GM21381 (cell line): ENCODE data around the gene PLEKHG1.

Source experiments
- ATAC-seq: cut with Tn5 transposase; IDR thresholded peaks from one replicate; pipeline ENCODE4 v1.9.1; 2021; ENCODE audit warnings: mild to moderate bottlenecking, moderate library complexity; ENCODE audit not compliant: unreplicated experiment

Gene PLEKHG1

DNA sequence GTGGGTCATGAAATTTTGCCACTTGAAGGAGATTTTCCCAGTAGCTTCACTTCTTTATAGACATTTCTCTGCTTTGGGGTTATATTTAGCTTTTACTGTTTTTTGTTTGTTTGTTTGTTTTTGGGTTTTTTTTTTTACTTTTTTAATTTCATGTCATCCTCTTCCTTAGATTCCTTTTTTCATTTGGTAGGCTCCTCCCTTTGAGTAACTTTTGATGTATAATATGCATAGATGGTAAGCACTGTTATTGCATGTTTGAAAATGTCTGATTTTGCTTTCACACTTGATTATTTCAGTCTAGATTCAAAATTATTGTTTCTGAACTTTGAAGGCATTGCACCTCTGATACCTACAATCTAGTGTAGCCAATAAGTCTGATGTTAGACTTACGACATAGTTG is 37.6 kb downstream of the PLEKHG1 start:
- no peak for ATAC-seq

DNA sequence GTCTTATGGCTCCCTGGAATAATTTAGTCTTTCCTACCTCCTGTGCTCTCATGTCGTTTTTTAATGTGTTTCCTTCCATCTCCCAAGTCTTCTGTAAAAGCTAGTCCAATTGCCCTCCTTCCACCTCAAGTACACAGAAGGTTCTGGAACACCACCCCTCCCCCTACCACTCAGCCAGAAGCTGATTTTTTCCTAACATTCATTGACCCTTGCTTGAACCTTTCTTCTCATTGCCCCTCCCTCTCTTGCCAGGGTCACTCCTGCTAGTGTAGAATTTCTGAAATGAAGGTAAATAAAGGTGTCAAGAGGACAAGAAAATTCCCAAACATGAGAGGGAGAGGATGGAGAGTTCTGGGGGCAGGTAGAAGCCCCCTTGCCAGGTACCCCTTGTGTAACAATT is 38.6 kb downstream of the PLEKHG1 start:
- no peak for ATAC-seq

DNA sequence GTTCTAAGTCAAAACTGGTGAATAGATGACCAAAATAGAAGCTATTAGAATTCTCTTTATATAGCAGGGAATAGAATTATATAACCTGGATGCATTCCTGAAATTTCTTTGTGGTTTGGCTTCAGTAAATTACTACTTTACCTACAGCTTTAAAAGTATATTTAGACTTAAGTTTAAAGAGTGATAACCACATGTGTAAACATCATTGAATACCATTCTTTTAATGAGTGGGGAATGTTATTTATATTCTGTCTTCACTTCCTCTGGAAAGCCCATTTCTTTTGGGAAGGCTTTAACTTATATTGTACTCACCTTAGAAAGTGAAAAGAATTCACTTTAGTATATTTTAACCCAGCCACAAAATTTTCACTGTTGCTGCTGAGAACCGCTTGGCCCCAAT is 39.1 kb downstream of the PLEKHG1 start:
- no peak for ATAC-seq

DNA sequence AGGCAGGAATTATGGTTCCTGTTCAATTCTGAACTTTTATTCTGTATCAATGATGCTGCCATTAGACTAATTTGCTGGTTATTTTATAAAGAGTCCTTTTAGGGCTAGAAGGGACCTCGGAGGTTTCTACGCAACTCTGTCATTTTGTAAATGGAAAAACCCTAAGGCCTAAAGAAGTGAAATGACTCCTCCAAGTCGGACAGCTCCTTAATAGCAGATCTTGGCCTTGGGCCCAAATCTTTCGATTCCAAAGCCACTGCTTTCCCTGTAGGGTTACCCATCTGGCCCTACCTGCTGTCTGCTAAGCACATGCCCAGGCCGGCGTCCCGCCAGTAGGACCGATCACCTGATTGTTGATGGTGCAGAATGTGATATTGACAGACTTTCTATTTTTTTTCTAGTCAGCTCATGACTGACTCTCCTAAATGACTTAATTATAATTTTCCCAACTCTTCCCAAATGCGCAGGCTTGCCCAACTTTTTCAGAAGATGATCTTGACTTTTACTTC is 40.2 kb downstream of the PLEKHG1 start:
- ATAC-seq: no peak

DNA sequence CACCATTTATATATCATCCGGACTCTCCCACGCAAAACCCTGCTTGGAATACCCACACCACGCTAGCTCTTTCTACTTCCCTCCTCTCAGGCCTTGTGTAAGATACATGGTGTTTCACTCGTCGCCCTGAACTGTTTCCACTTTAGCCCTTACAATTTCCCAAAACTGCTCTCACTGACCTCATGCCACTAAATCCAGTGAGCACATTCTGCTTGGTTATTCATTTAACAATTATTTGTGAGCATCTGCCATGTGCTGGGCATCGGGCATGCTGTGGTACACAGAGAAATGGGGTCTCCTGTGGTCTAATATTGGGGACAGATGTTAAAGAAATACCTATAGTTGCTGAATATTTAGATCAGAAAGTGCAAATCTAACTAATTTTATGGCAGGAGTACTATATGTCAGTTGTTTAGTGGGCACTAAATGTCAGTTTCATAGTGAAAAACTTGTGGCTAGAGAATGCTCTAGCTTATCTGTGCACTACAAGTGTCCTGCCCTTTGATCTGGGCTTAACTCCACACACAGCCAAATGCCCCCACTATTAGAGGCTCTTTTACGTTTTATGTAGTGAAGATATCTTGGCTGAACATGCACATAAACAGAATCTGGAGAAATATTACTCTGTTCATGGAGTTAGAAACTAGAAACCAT is 41.0 kb downstream of the PLEKHG1 start:
- peak; percentile 45 for ATAC-seq

DNA sequence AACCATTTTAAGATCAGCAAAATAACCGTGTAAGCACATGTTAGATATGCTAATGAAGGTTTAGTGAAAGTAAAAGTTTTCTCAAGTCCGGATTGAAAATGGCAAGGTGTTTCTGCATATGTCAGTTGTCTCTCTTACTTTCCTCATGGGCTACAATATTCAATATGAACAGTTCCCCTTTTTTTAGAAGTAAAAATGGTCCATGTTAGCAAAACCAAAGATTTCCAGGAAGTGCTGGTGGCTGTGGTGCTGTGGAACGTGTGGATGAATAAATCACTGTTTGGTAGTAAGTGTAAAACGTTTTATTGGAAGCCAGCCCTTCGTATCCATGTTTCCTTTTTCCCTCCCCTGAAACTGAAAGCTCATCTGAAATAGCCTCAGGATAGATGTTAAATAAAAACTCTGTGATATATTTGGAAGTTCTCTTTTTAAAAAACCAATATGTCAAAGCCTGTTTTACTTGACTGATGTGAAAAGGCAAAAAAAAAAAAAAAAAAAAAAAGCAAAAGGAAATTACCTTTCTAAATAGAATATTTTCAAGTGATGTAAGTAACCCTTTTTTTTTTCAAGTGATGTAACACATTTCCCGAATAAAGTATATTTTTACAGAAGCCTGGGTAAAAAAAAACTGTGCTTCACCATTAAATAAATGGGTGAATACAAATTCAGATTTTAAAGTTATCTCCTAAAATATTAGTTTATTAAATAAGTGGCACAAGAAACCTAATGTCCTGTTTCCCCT is 41.9 kb downstream of the PLEKHG1 start:
- peak; percentile 57 for ATAC-seq

DNA sequence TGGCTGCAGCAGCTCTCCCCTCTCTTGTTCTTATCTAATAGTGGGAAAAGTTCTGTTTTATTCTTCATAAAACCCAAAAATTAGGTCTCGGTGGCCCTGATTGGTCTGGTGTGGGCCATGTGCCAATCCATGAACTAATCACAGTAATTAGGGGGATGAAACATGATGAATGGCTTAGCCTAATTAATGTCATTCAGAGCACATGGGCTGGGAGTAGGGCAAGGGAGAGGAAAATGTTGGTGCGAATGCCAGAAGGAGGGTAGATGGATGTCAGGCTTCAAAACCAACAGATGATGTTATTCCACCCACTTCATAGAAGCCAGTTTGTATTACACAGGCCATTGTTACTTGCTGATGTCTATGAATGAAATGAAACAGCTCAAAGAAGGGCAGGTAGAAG is 46.5 kb downstream of the PLEKHG1 start:
- ATAC-seq: no peak

DNA sequence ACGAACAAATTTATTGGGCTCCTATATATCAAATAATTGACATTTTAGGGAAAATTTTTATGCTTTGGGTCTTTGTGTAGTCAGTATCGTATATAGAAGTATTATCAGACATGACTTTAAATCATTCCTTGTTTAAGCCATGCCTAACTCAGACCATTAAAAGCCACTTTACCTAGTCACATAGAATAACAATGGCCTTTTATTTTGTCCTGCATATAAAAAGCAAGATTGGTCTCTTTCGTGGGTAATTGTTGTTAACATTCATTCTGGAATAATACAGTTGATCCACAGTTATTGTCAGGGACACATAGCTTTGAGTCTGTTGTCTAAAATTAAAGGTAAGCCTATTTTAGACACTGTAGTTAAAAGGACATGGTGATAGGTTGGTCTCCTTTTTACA is 47.4 kb downstream of the PLEKHG1 start:
- ATAC-seq: no peak
